Loucy (cell line): ENCODE results near the gene RPL15.

ENCODE experiments used
- H2AFZ ChIP-seq: fragments of 200-600 bp; sonication (generic); 2 replicates; pipeline ENCODE4 v1.6.0; 2016; ENCODE audit warnings: antibody characterized with exemption, mild to moderate bottlenecking, low read length, moderate library complexity
- H3F3A ChIP-seq: fragments of 200-600 bp; 2 replicates; pipeline ENCODE4 v1.6.0; 2016; ENCODE audit warnings: antibody characterized with exemption, low read depth, mild to moderate bottlenecking
- H3K27me3 ChIP-seq: fragments of 200-600 bp; sonication (generic); 2 replicates; pipeline ENCODE4 v1.6.1; 2014; ENCODE audit warnings: low read length, mild to moderate bottlenecking; ENCODE audit not compliant: insufficient read depth, poor library complexity, severe bottlenecking
- H3K36me3 ChIP-seq: fragments of 200-600 bp; sonication (generic); 2 replicates; pipeline ENCODE4 v1.6.1; 2016; ENCODE audit warnings: low read length; ENCODE audit not compliant: insufficient read depth
- H3K4me1 ChIP-seq: fragments of 200-600 bp; sonication (generic); 2 replicates; pipeline ENCODE4 v1.5.1; 2014; ENCODE audit warnings: low read length, mild to moderate bottlenecking; ENCODE audit not compliant: insufficient read depth, poor library complexity, severe bottlenecking
- H3K4me2 ChIP-seq: fragments of 200-600 bp; sonication (generic); 2 replicates; pipeline ENCODE4 v1.6.0; 2014; ENCODE audit warnings: antibody characterized with exemption, low read length, low read depth, mild to moderate bottlenecking; ENCODE audit not compliant: poor library complexity, severe bottlenecking
- H3K4me3 ChIP-seq: fragments of 200-600 bp; sonication (generic); 2 replicates; pipeline ENCODE4 v1.5.1; 2014; ENCODE audit warnings: low read length, mild to moderate bottlenecking, mixed read lengths; ENCODE audit not compliant: poor library complexity, severe bottlenecking
- H3K79me2 ChIP-seq: fragments of 200-600 bp; sonication (generic); 2 replicates; pipeline ENCODE4 v1.6.1; 2014; ENCODE audit warnings: low read length; ENCODE audit not compliant: insufficient read depth
- H3K9ac ChIP-seq: fragments of 200-600 bp; sonication (generic); 2 replicates; pipeline ENCODE4 v1.6.0; 2014; ENCODE audit warnings: mild to moderate bottlenecking, low read depth, low read length, moderate library complexity; ENCODE audit not compliant: poor library complexity, severe bottlenecking
- H3K9me2 ChIP-seq: fragments of 200-600 bp; sonication (generic); replicated peaks from 2 replicates; pipeline ENCODE4 v1.6.1; 2016; ENCODE audit warnings: low read depth, low read length, mixed read lengths
- H3K9me3 ChIP-seq: fragments of 200-600 bp; sonication (generic); 2 replicates; pipeline ENCODE4 v1.6.1; 2014; ENCODE audit warnings: mild to moderate bottlenecking, antibody characterized with exemption, low read length, low read depth; ENCODE audit not compliant: insufficient read depth
- H4K20me1 ChIP-seq: fragments of 200-600 bp; sonication (generic); 2 replicates; pipeline ENCODE4 v1.6.0; 2014; ENCODE audit warnings: antibody characterized with exemption, low read length, mild to moderate bottlenecking; ENCODE audit not compliant: insufficient read depth, poor library complexity, severe bottlenecking
- CTCF ChIP-seq: fragments of 200-600 bp; sonication (generic); conservative IDR thresholded peaks from 2 replicates; pipeline ENCODE4 v1.5.1; 2014; ENCODE audit warnings: mild to moderate bottlenecking, antibody characterized with exemption, low read length
- EZH2phosphoT487 ChIP-seq: fragments of 200-600 bp; IDR thresholded peaks from 2 replicates; pipeline ENCODE4 v1.6.1; 2018; ENCODE audit warnings: antibody characterized with exemption, mild to moderate bottlenecking, moderate library complexity, borderline replicate concordance

The RPL15 gene

GRCh38 chr3:23876923-23877322, 40.0 kb upstream of the RPL15 start:
- Histone ChIP-seq H3K36me3 (peaks cover 10% of the 10 kb centered on the region; the same call in 1 of the 2 replicates), H3K9me3 (no peaks in the 10 kb centered on the region), H3K27me3 (no peaks in the 10 kb centered on the region), H3F3A (no peaks in the 10 kb centered on the region), H3K9ac (no peak overlapping the region), H3K4me2 (no peak overlapping the region), H3K79me2 (peaks cover 92% of the 10 kb centered on the region), H2AFZ (no peak overlapping the region), H3K4me1 (peaks cover 13% of the 10 kb centered on the region), H4K20me1 (peaks cover 76% of the 10 kb centered on the region), H3K4me3 (no peak overlapping the region), H3K9me2 (no peaks in the 10 kb centered on the region)
- TF ChIP-seq CTCF (no peak), EZH2phosphoT487 (no peak)

- Histone ChIP-seq H3K4me3 (no peak overlapping the region), H3K4me1 (peaks cover 13% of the 10 kb centered on the region), H3K36me3 (peaks cover 15% of the 10 kb centered on the region; the same call in 1 of the 2 replicates), H3K27me3 (no peaks in the 10 kb centered on the region), H3K9me3 (no peaks in the 10 kb centered on the region), H3K79me2 (peaks cover 93% of the 10 kb centered on the region), H2AFZ (no peak overlapping the region), H3K9ac (no peak overlapping the region), H3K4me2 (no peak overlapping the region), H3F3A (no peaks in the 10 kb centered on the region), H4K20me1 (peaks cover 82% of the 10 kb centered on the region), H3K9me2 (no peaks in the 10 kb centered on the region)
- TF ChIP-seq CTCF, result no peak
- TF ChIP-seq EZH2phosphoT487, result no peak
Measured at GRCh38 chr3:23877329-23877980, 39.5 kb upstream of the RPL15 start.

- Histone ChIP-seq H3K27me3 (no peaks in the 10 kb centered on the region), H3K79me2 (peaks cover 96% of the 10 kb centered on the region)
Measured at GRCh38 chr3:23879485-23879884, 37.4 kb upstream of the RPL15 start.

More at GRCh38 chr3:23879485-23879884, 37.4 kb upstream of the RPL15 start:
- H3K4me1 ChIP-seq, result peaks cover 13% of the 10 kb centered on the region
- H3K9me2 ChIP-seq, result no peaks in the 10 kb centered on the region
- H4K20me1 ChIP-seq, result peaks cover 82% of the 10 kb centered on the region
- no peaks in the 10 kb centered on the region for H3K9me3 ChIP-seq
- H3F3A ChIP-seq, result no peaks in the 10 kb centered on the region
- no peak for TF ChIP-seq CTCF
- no peak for TF ChIP-seq EZH2phosphoT487
- H2AFZ ChIP-seq, result no peak overlapping the region
- H3K36me3 ChIP-seq, result peaks cover 26% of the 10 kb centered on the region; the same call in 1 of the 2 replicates
- H3K4me3 ChIP-seq, result no peak overlapping the region
- H3K9ac ChIP-seq, result no peak overlapping the region
- H3K4me2 ChIP-seq, result no peak overlapping the region
